Activated CD8-positive, alpha-beta memory T cell treated with anti-CD3 and anti-CD28 coated beads, Interleukin-2, amount 10 ng/mL, durations not matched to agents 7 days and 5 days (primary cell): ENCODE data around the gene MARCHF9. TPM values are rescaled to one million over a fixed set of nuclear protein-coding genes. Genes with fewer than 3 reads are reported as not detected.
A peak's percentile ranks its signal among the peaks of the same experiment; 100 is the strongest.
"Not testable (repeated sequence)": the region's sequence is repeated elsewhere in the genome, so short reads cannot be mapped to it uniquely, and the experiment has no call there.

Experiments
- ATAC-seq: fragments of 150-1000 bp; cut with Tn5 transposase; one replicate; pipeline ENCODE4 v1.10.0; 2021; ENCODE audit warnings: moderate library complexity
- CTCF ChIA-PET: fragments of 350-600 bp; sonication (Branson Sonifier 250); formaldehyde crosslinking; loops from one replicate; lab custom pipeline; 2021; ENCODE audit warnings: antibody characterized with exemption; lab: Charles Lee
- DNase-seq: peaks from one replicate; pipeline ENCODE4 v3.0.0-alpha.2; 2020
- H3K27ac Mint-ChIP-seq: one replicate; pipeline ENCODE4 v1.8.0; 2021; ENCODE audit warnings: mild to moderate bottlenecking, mixed read lengths
- H3K27me3 Mint-ChIP-seq: one replicate; pipeline ENCODE4 v1.8.0; 2021; ENCODE audit warnings: mixed read lengths
- H3K36me3 Mint-ChIP-seq: one replicate; pipeline ENCODE4 v1.8.0; 2021; ENCODE audit warnings: mild to moderate bottlenecking, mixed read lengths
- H3K4me1 Mint-ChIP-seq: one replicate; pipeline ENCODE4 v1.8.0; 2021; ENCODE audit warnings: mixed read lengths
- H3K4me3 Mint-ChIP-seq: one replicate; pipeline ENCODE4 v1.8.0; 2021; ENCODE audit warnings: mild to moderate bottlenecking, moderate library complexity, mixed read lengths
- H3K9me3 Mint-ChIP-seq: one replicate; pipeline ENCODE4 v1.8.0; 2022; ENCODE audit warnings: low read depth, mixed read lengths
- total RNA-seq, 2 experiments: library from RNA; stranded (reverse); gene quantifications; one replicate each; pipeline ENCODE4 v1.2.3, GENCODE V29; 2021

MARCHF9 gene
- total RNA-seq, 2 experiments from 2014 or later: 21.0 to 24.9 TPM

DNA sequence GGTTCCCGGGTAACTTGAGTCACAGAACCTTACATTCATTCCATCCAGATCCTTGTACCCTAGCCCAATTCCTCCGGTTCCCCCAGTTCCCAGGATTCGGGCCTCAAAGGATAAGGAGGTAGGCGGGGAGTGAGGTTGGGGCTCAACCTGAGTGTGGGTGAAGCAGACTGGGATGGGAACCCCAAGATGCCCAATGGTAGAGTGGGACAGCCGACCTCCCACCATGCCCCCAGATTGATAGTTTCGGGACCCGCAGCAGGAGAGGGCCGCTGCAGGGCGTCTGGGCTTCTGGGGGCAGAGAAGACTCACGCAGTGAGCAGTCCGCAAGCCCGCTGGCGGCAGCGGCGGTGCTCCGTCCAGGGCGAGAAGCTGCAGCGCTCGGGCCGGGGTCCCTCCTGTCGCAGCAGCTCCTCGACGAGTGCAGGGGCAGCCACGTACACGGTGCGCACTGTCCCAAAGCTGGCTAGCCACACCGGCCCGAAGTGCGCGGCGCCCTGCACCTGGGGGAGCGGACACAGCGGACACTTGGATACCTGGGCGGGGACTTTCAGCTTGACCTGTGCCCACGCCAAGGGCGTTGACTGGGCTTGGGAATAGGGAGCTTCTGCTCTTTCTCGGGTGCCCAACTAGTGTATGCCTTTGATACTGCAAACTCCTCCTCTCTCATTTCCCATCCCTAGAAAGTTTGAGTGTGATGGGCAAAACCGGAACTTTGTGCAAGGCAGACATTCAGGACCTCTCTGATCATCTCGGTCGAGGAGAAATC, 11.0 kb downstream of the MARCHF9 start:
- Mint-ChIP-seq H3K27ac (no peak overlapping the region), H3K4me1 (peaks cover 33% of the 10 kb centered on the region), H3K36me3 (peaks cover 16% of the 10 kb centered on the region), H3K27me3 (peaks cover 15% of the 10 kb centered on the region), H3K4me3 (peak overlapping the region; percentile 80), H3K9me3 (no peaks in the 10 kb centered on the region)
- CTCF ChIA-PET: interaction anchor here (0.8 to 3.2 kb wide), 11 partner anchors 8 to 140 kb away, joined by 3 to 48 read pairs (median 4); partner anchors contain the start of gene MARCHF9
- ATAC-seq (peak; percentile 24), DNase-seq (no peak)

DNA sequence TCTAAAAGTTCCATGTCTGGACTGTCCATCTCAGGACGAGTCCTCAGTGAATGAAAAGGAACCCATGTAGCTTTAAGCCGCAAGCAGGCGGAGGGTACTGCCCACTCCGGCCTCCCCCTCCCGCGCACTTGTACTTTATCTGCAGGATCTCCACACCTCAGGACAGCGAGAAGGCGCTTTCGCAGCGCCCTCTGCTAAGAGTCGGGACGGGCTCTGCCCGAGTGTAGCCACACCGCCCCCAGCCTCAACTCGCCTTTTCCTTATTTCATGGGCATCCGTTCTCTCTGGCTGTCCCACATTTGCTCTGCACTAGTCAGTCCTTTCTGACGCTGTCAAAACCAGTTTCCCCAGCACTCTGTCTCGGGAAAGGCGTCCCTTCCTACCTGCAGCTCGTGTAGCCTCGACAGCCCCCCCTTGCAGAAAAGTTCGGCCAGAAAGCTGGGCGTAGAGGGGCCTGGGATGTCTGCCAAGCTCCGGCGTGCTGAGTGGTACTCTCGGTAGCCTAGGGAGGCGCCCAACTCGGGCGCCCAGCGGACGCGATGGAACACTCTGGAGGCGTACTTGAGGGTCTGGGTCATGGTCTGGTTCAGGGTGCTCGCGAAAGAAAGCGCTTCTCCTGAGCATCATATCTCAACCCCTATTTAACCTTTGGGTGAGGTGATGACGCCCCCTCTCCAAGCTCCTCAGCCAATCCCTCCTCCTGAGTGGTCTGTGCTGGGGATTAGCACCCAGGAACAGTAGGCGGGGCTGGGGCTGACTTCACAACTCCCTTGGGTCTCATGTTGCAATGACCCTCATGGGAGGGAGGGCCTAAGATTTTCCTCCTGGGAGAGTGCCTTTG, 11.8 kb downstream of the MARCHF9 start, which contains the start of gene CYP27B1:
Gene CYP27B1, minus strand, starts transcription at position 615 of the 841 bp plus-strand sequence. Its CDS starts 37 bp downstream, at position 578.
- peaks cover 39% of the 10 kb centered on the region for H3K4me1 Mint-ChIP-seq

DNA sequence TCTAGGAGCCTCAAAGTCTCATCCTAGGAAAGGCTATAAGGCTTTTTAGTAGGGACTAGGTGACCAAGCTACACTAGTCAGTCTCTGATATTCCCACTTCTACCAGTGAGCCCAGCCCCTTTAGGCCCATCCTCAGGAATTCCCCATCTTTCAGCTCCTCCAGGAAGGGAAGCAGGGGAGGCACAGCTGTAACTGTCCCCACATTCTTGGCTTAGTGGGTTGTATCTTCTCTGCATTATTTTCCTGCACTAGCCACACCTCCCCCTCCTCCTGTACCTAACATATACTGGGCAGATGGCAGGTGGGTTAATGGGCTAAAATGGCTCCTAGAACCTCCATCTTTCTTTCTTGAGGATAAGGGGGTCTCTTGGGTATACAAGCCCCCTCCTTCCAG, 12.4 kb downstream of the MARCHF9 start:
- Mint-ChIP-seq H3K27ac (no peak overlapping the region), H3K36me3 (peaks cover 13% of the 10 kb centered on the region), H3K9me3 (no peaks in the 10 kb centered on the region), H3K4me3 (no peak overlapping the region), H3K4me1 (peaks cover 42% of the 10 kb centered on the region), H3K27me3 (peaks cover 15% of the 10 kb centered on the region)
- CTCF ChIA-PET: interaction anchor here (1.2 to 3.2 kb wide), 4 partner anchors 8 to 98 kb away, joined by 3 to 48 read pairs (median 8); partner anchors contain the start of gene MARCHF9
- ATAC-seq (no peak), DNase-seq (no peak)

More for the DNA sequence above, 11.8 kb downstream of the MARCHF9 start, which contains the start of gene CYP27B1:
- Mint-ChIP-seq H3K27ac (no peak within 1 kb of the TSS), H3K27me3 (peaks cover 15% of the 10 kb centered on the region), H3K4me3 (peak within 1 kb of the TSS; percentile 80), H3K36me3 (peaks cover 13% of the 10 kb centered on the region), H3K9me3 (no peaks in the 10 kb centered on the region)
- CTCF ChIA-PET: interaction anchor here (0.8 to 3.2 kb wide), 9 partner anchors 7 to 139 kb away, joined by 3 to 48 read pairs (median 3); partner anchors contain the start of gene MARCHF9
- DNase-seq (no peak), ATAC-seq (no peak)

DNA sequence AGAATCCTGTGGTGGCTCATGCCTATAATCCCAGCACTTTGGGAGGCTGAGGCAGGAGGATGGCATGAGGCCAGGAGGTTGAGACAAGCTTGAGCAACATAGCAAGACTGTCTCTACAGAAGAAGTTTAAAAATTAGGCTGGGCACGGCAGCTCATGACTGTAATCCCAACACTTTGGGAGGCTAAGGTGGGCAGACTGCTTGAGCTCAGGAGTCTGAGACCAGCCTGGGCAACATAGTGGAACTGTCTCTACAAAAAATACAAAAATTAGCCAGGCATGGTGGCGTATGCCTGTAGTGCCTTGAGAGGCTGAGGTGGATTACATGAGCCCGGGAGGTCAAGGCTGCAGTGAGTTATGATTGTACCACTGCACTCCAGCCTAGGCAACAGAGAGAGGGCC, 13.0 kb downstream of the MARCHF9 start:
- peaks cover 43% of the 10 kb centered on the region for H3K4me1 Mint-ChIP-seq
- ATAC-seq: no peak
- no peak for DNase-seq
- no peak overlapping the region for H3K4me3 Mint-ChIP-seq
- peaks cover 15% of the 10 kb centered on the region for H3K27me3 Mint-ChIP-seq
- H3K27ac Mint-ChIP-seq: no peak overlapping the region
- CTCF ChIA-PET: interaction anchor here (1.2 to 3.2 kb wide), 4 partner anchors 9 to 97 kb away, joined by 3 to 48 read pairs (median 8); partner anchors contain the start of gene MARCHF9
- H3K9me3 Mint-ChIP-seq: no peaks in the 10 kb centered on the region
- H3K36me3 Mint-ChIP-seq: peaks cover 9% of the 10 kb centered on the region

DNA sequence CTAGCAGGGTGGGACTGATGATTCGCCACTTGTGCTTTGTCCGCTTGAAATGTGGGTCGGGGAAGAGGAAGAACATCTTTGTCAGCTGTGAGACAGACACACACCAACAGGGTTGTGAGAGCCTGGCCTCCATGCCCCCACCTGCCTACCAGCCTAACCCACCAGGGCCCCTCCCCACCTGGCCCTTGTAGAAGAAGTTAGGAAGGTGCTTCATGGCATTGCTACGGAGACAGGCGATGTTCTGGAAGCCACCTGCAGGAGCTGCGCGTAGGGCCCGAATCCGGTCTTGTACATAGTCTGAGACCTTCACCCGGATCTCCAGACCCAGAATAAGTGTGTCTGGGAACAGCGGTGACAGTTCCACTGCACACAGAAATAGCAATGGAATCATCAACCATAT, 14.7 kb downstream of the MARCHF9 start:
- CTCF ChIA-PET: no interaction called here
- Mint-ChIP-seq H3K4me1 (peaks cover 36% of the 10 kb centered on the region), H3K9me3 (no peaks in the 10 kb centered on the region), H3K4me3 (peak overlapping the region; percentile 38), H3K27ac (no peak overlapping the region), H3K36me3 (peaks cover 5% of the 10 kb centered on the region), H3K27me3 (peaks cover 15% of the 10 kb centered on the region)
- DNase-seq (no peak), ATAC-seq (no peak)

DNA sequence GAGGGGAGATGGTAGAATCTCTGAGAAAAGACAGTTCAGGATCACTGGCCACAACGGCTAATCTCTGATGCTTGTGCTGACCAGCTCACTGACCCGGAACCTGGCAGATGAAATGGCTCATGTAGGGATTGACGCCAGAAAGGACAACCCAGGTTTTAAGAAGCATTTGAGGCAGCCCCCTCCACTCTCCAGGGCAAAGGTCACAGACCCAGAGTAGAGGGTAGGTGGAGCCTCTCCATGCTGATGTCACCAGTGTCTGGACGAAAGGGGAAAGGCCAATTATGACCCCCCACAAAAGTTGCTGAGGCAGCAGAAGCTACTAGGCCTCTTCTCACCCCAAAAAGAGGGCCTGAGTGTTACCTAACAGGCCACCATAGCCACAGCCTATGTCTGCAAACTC, 15.8 kb downstream of the MARCHF9 start:
- Mint-ChIP-seq H3K27ac (peak overlapping the region; percentile 55), H3K36me3 (peaks cover 8% of the 10 kb centered on the region), H3K27me3 (peaks cover 10% of the 10 kb centered on the region), H3K4me1 (peaks cover 31% of the 10 kb centered on the region), H3K4me3 (peak overlapping the region; percentile 99), H3K9me3 (no peaks in the 10 kb centered on the region)
- no peak for ATAC-seq
- DNase-seq: no peak
- CTCF ChIA-PET: interaction anchor here (4.8 kb wide), 1 partner anchor 14 kb away, joined by 25 read pairs; no protein-coding TSS in a partner anchor

DNA sequence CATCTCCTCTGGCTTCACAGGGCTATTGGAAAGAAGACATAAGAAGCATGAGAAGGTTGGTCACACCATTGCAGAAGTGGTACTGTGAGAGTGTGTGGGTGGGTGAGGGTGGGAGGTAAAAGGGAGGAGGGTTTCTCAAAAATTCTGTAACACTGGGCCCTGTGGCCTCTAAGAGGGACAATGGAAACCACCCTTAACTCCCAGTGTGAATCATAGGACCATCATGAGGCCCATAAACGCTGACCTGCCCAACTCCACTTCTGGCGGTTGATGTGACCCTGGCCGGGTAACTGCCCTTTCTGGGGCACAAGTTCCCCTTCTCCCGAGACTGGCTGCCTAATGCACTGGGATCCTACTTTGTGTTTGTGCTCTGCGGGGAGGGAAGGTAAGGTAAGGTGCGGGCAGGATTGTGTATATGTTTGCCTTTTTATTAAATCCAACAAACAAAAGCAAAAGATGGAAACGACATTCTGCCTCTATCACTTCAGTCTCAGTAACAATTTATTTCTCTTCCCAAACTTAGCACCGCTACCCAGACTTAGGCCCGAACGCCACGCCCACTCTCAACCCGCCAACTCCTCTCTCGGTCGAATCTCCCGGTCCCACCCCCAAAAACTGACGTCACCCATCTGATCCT, 16.5 kb downstream of the MARCHF9 start:
- peak; percentile 92 for DNase-seq
- H3K27ac Mint-ChIP-seq: peak overlapping the region; percentile 98
- peaks cover 10% of the 10 kb centered on the region for H3K36me3 Mint-ChIP-seq

DNA sequence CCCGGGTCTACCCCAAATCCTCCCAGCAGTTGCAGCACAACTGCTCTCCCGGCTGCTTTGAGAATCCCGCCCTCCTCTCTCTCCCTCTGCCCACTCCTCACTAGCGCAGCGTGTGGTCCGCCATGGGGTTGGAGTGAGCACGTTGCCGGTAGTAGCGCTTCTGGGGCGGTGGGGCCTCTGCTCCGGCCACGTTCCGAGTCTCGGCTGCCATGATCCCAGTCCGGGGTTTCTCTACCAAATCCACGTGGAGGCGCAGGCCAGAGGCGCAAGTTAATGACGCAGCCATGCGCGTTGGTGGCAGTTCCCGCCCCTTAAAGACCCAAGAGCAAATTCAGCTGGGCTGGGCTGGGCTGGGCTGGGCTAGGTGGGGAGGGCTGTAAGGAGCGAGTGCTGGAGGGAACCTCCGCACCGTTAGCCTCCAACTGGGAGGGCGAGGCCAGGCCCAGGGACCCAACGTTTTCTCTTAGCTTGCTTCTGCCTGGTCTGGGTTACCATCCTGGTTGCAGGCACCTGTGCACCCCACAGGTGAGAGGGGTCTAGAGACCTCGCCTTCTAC, 17.0 kb downstream of the MARCHF9 start, which contains the start of gene METTL1:
Gene METTL1, minus strand, starts transcription at position 233 of the 556 bp plus-strand sequence. Its CDS starts 22 bp downstream, at position 211.
- peaks cover 10% of the 10 kb centered on the region for H3K36me3 Mint-ChIP-seq
- DNase-seq: peak; percentile 97
- peak within 1 kb of the TSS; percentile 98 for H3K27ac Mint-ChIP-seq
- H3K27me3 Mint-ChIP-seq: peaks cover under 1% of the 10 kb centered on the region
- H3K4me3 Mint-ChIP-seq: peak within 1 kb of the TSS; percentile 99
- H3K9me3 Mint-ChIP-seq: no peaks in the 10 kb centered on the region
- H3K4me1 Mint-ChIP-seq: peaks cover 26% of the 10 kb centered on the region
- CTCF ChIA-PET: interaction anchor here (0.8 to 4.8 kb wide), 6 partner anchors 9 to 65 kb away, joined by 3 to 25 read pairs (median 6); partner anchors contain the start of gene TSFM
- peak; percentile 92 for ATAC-seq

More for the DNA sequence above, 16.5 kb downstream of the MARCHF9 start:
- peaks cover 30% of the 10 kb centered on the region for H3K4me1 Mint-ChIP-seq
- no peaks in the 10 kb centered on the region for H3K9me3 Mint-ChIP-seq
- ATAC-seq: peak; percentile 74
- peak overlapping the region; percentile 99 for H3K4me3 Mint-ChIP-seq
- CTCF ChIA-PET: interaction anchor here (1.7 to 4.8 kb wide), 2 partner anchors 12 to 15 kb away, joined by 8 to 25 read pairs; partner anchors contain the start of gene TSFM
- H3K27me3 Mint-ChIP-seq: peaks cover 6% of the 10 kb centered on the region

DNA sequence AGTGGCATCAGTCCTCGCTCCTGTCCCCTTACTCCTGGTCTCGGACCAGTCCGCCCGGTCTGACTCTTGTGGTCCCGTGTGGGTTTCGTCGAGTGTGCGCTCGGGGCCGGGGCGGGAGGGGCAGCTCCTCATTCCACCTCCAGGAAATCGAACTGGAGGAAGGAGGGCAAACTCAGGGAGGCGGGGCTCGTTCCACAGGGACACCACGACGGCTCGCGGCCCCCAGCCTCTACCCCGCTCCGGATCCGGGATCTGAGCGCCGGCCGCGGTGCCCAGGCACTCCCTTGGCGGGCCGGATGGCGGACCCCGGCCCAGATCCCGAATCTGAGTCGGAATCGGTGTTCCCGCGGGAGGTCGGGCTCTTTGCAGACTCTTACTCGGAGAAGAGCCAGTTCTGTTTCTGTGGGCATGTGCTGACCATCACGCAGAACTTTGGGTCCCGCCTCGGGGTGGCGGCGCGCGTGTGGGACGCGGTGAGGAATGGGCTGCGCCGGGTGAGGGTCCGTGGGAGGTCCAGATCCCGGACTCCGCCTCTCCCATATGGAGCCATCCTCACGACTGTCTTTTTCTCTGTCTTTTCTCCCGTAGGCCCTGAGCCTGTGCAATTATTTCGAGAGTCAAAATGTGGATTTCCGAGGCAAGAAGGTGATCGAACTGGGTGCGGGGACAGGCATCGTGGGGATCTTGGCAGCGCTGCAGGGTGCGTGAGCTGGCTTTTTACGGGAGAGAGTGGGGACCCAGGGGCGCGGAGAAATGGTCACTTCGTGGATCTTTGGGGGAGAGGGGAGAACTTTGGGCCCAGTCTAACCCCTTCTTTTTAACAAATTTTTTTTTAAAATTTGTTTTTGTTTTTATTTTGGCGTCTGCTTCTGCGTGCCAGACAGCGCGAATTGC, 17.8 kb downstream of the MARCHF9 start, which contains the start of gene EEF1AKMT3:
Gene EEF1AKMT3, plus strand, starts transcription at position 186 of the 894 bp plus-strand sequence. Its CDS starts 111 bp downstream, at position 297.
- CTCF ChIA-PET: interaction anchor here (0.8 to 4.8 kb wide), 6 partner anchors 8 to 65 kb away, joined by 3 to 25 read pairs (median 6); partner anchors contain the start of gene TSFM
- no peaks in the 10 kb centered on the region for H3K9me3 Mint-ChIP-seq
- peak within 1 kb of the TSS; percentile 98 for H3K27ac Mint-ChIP-seq
- ATAC-seq (peak; percentile 55), DNase-seq (peak; percentile 72)
- no peaks in the 10 kb centered on the region for H3K27me3 Mint-ChIP-seq
- H3K4me3 Mint-ChIP-seq: peak within 1 kb of the TSS; percentile 99
- H3K4me1 Mint-ChIP-seq: peaks cover 26% of the 10 kb centered on the region
- peaks cover 10% of the 10 kb centered on the region for H3K36me3 Mint-ChIP-seq

DNA sequence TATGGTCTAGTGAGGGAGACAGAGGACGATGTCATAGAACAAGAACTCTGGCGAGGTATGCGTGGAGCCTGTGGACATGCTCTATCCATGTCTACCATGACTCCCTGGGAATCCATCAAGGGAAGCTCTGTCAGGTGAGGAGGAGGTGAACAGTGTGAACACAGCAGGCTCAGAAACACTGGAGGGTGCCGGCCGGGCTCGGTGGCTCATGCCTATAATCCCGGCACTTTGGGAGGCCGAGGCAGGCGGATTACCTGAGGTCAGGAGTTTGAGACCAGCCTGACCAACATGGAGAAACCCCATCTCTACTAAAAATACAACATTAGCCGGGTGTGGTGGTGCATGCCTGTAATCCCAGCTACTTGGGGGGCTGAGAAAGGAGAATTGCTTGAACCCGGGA, 19.7 kb downstream of the MARCHF9 start:
- not testable (repeated sequence) for H3K27ac Mint-ChIP-seq, H3K9me3 Mint-ChIP-seq, H3K27me3 Mint-ChIP-seq, DNase-seq, ATAC-seq, H3K4me3 Mint-ChIP-seq
- peaks cover 26% of the 10 kb centered on the region for H3K4me1 Mint-ChIP-seq
- CTCF ChIA-PET: interaction anchor here (0.7 to 4.8 kb wide), 5 partner anchors 8 to 18 kb away, joined by 3 to 25 read pairs (median 4); partner anchors contain the start of gene TSFM
- peaks cover 12% of the 10 kb centered on the region for H3K36me3 Mint-ChIP-seq

DNA sequence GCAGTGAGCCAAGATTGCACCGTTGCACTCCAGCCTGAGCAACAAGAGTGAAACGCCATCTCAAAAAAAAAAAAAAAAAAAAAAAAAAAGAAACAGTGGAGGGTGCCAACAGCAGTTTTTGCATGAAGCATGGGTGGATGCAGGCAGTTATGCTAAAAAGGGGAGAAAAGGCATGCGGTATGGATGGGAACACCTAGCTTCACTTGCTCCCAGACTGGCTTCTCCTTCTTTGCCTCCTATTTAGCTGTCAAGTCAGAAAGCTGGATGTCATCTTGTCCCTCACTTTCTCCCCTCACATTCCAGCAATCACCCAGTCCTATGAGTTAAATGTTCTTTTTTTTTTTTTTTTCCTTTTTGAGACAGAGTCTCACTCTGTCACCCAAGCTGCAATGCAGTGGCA, 20.1 kb downstream of the MARCHF9 start:
- CTCF ChIA-PET: interaction anchor here (1.0 to 4.8 kb wide), 4 partner anchors 8 to 19 kb away, joined by 3 to 25 read pairs (median 4); partner anchors contain the start of gene TSFM
- H3K27me3 Mint-ChIP-seq: no peaks in the 10 kb centered on the region
- H3K4me1 Mint-ChIP-seq: peaks cover 22% of the 10 kb centered on the region
- no peak for DNase-seq
- no peak overlapping the region for H3K27ac Mint-ChIP-seq
- no peak overlapping the region for H3K4me3 Mint-ChIP-seq
- ATAC-seq: no peak
- H3K36me3 Mint-ChIP-seq: peaks cover 8% of the 10 kb centered on the region
- no peaks in the 10 kb centered on the region for H3K9me3 Mint-ChIP-seq
